HG03460 (cell line): ENCODE measurements around the gene PPAN.

Experiments
- ATAC-seq: cut with Tn5 transposase; IDR thresholded peaks from one replicate; pipeline ENCODE4 v1.9.1; 2021; ENCODE audit not compliant: unreplicated experiment

Gene PPAN

DNA sequence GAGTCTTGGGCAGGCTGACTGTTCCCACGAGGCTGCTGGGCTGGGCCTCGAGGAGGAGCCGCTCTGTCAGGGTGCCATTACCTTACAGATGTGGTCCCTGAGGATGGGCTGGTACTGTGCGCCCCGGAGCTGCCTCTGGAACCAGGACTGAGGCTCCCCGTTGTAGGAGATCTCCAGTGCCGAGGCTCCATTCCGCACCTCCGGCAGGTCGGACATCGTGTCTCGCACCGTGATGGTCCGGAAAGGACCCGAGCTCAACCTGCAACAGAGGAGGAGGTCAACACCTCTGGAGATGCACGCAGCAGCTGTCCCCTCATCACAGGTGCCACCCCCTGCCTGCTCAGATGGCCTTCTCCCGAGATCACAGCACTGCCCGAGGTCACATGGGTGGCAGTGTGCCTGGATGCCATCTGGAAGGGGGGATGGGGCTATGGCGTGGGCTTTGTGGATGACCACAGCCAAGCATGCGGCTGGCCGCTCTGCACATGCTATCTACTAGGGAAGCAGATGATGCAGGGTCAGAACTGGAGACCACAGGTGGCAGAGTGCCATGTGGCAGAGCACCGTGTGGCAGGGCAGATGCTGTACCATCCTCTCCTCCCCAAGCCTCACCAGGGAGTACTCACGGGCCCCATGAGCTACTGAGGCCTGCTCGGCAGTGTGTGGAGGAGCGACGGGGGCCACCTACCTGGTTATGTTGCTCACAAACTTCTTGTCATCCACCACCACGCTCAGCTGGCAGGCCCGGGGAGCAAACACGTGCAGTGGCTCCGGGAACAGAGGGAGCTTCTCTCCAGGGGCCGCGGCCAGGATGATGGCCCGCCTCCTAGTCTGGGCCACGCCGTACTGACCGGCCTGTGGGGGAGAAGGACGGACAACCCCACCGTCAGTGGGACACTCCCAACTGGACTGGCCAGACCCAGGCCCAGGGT lies 31.9 kb downstream of the PPAN start:
- ATAC-seq = no peak

DNA sequence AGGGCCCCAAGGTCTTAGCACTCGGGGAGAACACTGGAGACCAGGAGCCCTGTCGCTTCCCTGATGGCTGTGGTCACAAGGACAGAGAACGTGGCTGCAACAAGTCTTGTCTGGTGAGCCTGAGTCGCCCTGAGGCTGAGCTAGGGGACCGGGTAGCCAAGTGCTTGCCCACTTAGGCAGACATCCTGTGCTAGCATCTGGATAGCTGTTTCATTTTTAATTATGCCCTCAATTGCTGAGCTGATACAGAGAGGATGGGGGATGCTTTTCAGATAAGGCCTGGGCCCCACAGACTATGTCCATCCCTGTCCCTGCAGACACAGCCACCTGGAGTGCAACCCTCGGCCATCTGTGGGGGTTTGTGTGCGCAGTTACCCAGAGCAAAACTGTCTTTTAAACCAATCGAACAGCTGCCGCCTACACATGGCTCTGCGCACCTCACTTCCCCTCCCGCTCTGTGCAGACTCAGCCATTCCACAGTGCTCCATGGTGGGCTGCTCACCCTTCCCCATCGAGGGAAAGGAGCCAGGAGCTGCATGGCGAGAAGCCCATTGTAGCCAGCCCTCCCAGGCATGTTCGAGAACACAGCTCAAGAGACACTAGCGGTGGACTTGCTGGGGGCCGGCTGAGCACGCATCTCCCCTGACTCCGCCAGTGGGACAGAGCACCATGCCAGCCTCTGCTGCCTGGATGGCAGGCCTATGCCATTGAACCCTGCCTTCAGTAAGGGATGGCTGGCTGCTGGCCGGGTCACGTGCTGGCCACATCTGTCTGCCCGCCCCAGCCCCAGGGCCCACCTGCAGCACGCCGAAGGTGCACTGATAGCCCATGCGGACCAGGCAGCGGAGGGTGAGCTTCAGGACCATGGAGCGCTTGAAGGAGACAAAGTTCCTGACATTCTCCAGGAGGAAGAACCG lies 33.0 kb downstream of the PPAN start:
- no peak for ATAC-seq

DNA sequence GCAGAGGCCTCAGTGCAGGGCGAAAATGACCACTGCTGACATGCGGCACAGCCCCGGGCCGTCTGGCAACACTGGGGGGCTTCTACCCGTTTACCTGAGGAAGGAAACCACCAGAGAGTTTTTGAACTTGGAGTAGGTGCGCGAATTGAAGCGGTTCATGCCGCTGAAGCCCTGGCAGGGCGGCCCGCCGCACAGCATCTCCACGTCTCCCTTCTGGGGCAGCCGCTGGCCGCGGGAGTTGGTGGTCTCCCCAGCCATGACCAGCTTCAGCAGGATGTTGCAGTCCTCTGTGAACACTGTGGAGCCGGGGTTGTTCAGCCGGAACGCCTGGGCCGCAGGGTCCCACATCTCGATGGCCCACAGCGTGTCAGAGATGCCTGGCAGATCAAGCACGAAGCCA lies 33.8 kb downstream of the PPAN start:
- ATAC-seq = no peak

DNA sequence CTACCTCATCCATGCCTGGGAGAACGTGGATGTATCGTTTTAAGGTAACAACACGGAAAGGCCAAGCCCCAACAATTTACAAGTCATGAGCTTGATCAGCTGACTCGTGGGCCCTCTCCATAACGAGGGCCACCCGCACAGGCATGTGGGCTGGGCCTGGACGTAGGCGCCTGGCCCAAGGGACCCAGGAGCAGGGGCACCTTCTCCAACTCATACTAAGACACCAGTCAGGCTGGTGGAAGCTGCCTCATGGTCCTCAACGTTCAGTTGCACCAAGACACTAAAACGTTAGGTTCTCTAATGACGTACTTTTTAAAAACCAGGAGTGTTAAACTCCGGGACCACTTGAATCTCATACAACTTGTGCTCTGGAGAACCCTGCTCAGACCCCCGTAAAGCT lies 35.3 kb downstream of the PPAN start:
- no peak for ATAC-seq

DNA sequence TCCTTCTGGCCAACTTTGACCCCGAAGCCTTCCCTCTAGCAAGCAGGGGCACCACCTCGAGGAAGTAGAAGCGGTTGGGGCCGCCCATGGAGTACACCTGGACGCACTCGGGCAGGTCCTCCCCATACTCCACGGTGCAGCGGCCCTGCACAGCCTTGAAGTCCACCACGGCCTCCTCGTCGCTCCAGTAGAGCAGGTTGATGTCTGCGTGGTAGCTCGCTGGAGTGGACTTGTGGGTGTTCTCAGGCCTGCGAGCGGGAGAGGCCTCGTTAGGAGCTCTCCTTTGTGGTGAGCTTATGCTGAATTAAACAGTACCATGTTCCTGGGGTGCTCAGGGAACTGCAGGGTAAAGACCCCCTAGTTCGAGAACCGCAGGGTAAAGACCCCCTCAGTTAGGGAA lies 35.8 kb downstream of the PPAN start:
- ATAC-seq = no peak

DNA sequence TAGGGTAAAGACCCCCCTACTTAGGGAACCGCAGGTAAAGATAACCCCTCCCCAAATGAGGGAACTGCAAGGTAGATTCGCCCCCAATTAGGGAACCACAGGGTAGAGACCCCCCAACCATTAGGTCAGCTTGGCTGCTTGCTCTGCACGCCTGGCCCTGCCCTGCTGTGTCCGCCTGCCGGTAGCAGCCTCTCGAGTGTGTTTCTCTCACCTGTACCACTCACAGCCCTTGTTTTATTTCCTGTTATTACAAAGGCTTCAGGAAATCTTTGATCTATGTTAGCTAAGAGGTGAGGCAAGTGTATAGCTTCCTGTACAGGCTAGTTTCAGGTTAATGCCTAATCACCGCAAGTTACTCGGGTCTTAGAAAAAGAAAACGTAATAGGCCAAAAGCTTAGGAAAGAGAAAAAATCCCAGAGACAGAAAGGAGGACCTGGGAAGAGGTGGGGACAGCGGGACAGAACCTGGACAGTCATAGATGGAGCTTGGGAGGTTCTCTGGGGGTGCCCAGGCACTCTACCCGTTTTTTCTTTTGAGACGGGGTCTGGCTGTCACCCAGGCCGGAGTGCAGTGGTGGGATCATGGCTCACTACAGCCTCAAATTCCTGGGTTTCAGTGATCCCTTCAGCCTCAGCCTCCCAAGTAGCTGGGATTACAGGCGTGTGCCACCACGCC lies 36.7 kb downstream of the PPAN start:
- ATAC-seq = no peak

DNA sequence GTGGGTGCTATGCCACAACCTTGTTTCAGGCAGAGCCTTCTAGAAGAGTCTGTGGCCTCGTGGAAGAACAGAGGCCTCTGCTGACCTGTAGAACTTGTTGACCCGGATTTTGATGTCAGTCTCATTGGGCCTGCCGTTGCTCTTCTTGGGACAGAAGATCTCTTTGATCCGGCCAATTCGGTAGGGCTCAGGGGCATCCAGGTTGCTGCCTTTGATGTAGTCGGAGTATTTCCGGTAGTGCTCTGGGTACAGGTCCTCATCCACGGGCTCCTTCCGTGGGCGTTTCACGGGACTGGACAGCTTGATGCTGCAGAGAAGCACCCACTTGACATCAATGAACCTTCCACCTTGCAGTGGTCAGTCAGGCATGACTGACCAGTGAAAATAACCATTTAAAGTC lies 37.5 kb downstream of the PPAN start:
- no peak for ATAC-seq

DNA sequence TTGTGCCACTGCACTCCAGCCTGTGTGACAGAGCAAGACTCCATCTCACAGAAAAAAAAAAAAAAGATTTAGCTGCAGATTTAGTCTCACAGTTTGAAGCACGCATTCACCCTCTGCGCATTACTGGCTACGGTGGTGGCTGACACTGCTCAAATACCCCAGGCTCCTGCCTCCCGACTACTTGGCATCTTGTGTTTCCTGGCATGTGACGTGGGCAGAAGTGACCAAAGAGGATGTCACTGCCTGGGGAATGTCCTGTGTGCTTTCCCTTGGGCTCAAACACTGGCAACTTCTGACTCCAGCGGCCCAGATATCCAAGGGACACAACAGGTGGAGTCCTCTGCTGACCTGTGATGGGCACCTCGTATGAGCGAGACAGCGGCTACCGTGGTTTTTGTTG lies 38.2 kb downstream of the PPAN start:
- ATAC-seq = no peak

DNA sequence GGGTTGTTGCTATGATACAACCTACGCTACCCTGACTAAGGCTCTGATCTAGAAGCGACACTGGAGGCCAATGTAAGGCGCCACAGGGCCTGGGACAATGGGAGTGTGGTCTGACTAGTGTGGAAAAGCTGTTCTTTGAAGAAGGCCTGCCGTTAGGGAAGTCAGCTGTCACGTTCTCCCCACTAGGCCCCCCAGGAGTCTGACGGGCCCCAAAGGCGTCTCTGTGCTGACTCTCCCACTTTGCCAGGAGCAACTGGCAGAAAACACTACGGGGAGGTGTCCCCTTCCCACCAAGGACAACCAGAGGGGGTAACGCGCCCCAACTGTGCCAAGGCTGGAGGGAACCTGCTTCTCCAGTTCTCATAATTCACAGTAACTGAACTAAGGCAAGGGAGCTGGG lies 38.9 kb downstream of the PPAN start:
- no peak for ATAC-seq

DNA sequence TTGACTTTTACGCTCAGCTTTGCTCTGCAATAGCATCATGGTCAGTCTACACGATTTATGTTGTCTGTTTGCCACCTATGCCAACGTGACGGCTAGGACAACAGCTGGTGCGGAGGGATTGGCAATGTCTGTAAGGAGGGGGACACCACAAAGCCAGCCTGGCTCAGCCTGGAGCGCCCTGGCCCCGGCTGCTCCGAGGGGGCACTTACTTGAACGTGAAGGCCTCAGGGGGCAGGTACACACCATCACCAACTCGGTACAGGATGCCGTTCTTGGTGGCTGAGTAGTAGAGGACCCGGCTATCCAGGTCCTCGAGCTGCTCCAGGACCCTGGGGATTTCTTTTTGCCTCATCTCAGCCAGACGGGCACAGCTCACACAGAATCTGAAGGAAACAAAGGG lies 40.0 kb downstream of the PPAN start:
- no peak for ATAC-seq

DNA sequence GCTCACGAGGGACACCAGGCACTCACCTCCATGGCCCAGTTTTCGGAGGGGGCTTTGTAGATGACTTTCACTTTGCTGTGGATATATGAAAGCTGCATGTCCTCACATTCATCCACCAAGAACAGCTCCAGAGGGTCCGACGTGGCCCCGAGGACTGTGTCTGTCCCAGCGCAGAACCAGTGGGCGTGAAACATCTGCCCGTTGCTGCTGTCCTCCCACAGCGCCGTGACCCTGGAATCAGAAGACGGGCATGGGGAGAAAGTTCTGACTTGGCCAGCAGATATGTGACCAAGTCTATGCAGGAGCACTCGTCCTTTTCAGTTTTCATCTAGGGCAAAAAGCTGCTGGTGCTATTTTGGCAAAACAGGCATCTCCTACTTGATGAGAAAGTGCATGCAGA lies 43.3 kb downstream of the PPAN start:
- no peak for ATAC-seq

DNA sequence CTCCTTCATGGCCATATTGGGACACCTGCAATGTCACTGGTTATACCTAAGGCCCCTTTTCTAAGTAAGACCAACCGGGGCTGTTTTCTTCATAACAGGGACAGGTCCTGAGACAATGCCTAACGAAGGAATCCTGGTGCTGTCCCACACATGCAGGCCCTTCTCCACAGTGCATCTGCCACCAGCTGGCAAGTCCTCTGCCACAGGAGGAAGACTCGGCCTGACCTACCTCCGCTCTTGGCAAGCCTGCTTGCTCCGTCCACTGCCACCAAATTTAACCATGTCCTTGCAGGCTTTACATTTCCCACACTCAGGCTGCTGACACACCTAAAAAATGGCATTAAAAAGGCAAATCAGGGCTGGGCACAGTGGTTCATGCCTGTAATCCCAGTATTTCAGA lies 45.4 kb downstream of the PPAN start:
- no peak for ATAC-seq

DNA sequence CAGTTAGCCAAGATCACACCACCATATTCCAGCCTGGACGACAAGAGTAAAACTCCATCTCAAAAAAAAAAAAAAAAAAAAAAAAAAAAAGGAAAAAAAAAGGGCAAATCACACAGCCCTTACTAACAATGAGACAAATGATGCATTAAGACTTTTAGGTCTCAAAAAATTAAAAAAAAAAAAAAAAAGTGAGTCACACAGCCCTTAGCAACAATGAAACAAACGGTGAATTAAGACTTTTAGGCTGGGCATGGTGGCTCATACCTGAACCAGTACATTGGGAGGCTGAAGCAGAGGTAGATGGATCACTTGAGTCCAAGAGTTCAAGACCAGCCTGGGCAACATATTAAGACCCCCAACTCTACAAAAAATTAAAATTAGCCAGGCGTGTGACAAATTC lies 45.9 kb downstream of the PPAN start:
- ATAC-seq = no peak

DNA sequence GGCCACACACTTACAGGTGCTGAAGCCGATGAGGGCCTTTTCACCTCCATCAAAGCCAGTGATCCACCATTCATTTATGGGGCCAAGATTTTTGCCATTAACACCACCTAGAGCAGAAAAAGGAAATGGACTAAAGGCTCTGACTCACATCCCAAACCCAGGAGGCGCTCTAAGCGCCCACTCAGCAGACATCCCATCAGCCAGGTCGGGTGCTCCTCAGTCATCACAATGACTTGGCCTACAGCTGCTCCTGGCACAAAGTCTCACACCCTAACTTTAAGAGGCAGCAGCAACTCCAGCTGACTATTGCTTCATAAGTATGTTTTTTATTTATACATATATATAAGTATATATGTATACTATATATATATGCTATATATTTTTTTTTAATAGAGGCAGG lies 49.7 kb downstream of the PPAN start:
- no peak for ATAC-seq

DNA sequence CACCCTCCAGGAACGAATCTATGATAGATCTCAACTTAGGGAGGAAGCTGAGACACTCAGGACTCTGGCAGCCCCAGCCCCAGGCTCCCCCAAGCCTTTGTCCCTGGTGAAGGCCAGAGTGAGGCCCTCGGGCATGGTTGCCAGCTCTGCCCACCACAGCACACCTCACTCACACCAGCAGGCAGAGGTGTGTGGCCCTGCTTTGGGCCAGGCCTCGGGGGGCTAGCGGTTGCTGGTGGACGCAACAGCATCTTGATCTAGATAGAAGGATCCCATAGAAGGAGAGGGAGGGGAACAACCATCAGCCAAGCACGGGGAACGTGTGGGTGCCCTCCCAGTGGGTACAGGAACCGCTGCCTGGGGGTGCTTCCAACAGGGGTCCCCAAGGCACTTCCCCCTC lies 51.9 kb downstream of the PPAN start:
- ATAC-seq = no peak

DNA sequence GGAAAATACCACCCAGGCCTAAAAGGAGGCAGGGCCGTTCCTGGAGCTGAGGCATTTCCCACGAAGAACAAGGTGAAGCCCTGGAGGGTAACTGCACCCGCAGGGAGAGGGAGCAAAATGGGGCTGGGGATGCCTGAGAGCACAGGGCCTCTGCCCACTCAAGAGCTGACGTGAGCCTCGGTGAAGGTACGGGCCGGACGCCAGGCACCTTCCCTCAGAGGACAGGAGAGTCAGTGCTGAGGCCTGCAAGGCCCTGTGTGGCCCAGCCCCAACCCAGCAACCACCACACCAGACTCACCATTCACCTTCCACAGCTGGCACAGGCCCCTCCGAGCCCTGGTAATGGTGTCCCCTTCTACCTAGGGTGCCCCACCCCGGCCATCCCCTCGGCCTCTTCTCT lies 52.3 kb downstream of the PPAN start:
- no peak for ATAC-seq

DNA sequence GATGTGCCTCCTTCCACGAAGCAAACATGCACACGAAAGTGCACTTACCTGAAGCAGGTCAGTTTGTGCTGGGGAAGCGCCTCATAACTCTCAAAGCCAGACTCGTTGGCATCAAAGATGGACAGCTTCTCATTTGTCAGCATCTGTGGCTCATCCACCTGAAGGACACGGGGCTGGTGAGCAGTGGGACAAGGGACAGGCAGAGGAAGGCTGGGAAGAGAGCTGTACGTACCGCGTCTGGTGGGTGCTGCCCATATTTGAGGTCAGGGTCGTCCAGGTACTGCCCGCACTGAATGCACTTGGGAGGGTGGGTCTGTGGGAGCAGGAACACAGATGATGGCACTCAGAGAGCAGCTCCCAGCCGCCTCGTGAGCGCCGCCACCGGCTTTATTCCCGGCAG lies 53.4 kb downstream of the PPAN start:
- no peak for ATAC-seq
